Mucosa of descending colon (tissue), 3 donors: Measurements from ENCODE around the gene CCR5. TPM values are rescaled to one million over a fixed set of nuclear protein-coding genes. Genes with fewer than 3 reads are reported as not detected.

Experiments
- ATAC-seq: fragments of 200-7000 bp; cut with Tn5 transposase; one replicate; pipeline ENCODE4 v1.9.1; 2020; ENCODE audit warnings: mild to moderate bottlenecking, moderate library complexity
- DNase-seq, 3 donors: peaks; one replicate each; pipeline ENCODE4 v3.0.0-alpha.2; 2020
- H3K36me3 ChIP-seq: fragments of 200-600 bp; one replicate; pipeline ENCODE4 v1.8.0; 2021; ENCODE audit warnings: low read depth, mild to moderate bottlenecking
- H3K4me1 ChIP-seq: fragments of 200-600 bp; one replicate; pipeline ENCODE4 v1.8.0; 2021; ENCODE audit warnings: low read depth, mild to moderate bottlenecking
- H3K4me3 ChIP-seq: fragments of 200-600 bp; one replicate; pipeline ENCODE4 v1.8.0; 2021; ENCODE audit warnings: mild to moderate bottlenecking
- H3K9me3 ChIP-seq: fragments of 200-600 bp; one replicate; pipeline ENCODE4 v1.8.0; 2021; ENCODE audit warnings: mild to moderate bottlenecking
- CTCF ChIP-seq: fragments of 200-600 bp; IDR thresholded peaks from one replicate; pipeline ENCODE4 v1.8.0; 2022; ENCODE audit warnings: antibody characterized with exemption, mild to moderate bottlenecking
- intact Hi-C, 2 donors: fragments of 100-400 bp; cut with DNase I in 1 of 2; cut with micrococcal nuclease in 1 of 2; formaldehyde crosslinking; loops; one replicate each; pipeline versions ENCODE4 v1.11.0 to v1.11.1; 2022; cut with DNase I, micrococcal nuclease
- total RNA-seq, 3 donors: library from RNA; stranded (reverse); fragmentation: NEBNext Ultra II Directional in 2 of 3; extraction: Animal tissue kit (Norgen Biotek cat#: 25700) in 2 of 3; gene quantifications; one replicate each; pipeline versions ENCODE4 v1.2.1 to v1.2.4, GENCODE V29; 2021 to 2023
- donor health status: DM: no; HTN: no; CAD: no; lungs with moderate emphysema.
- donor health status: DM: no; HTN: no; CAD: no.
- donor health status: DM: no; HTN: yes; CAD: no.

The CCR5 gene
- total RNA-seq, 3 donors from 2014 or later: 1.9 to 3.4 (median 2.4) TPM

GRCh38 chr3:46369675-46370132, 1.0 kb upstream of the CCR5 start:
- Histone ChIP-seq H3K4me3 (no peak overlapping the region), H3K9me3 (no peaks in the 10 kb centered on the region), H3K4me1 (no peaks in the 10 kb centered on the region), H3K36me3 (no peaks in the 10 kb centered on the region)
- no peak for ATAC-seq
- DNase-seq: no peak
- TF ChIP-seq CTCF: no peak
- intact Hi-C loops: loop anchor here in 1 of 2 donors (10.0 kb wide), 2 partner anchors 95 to 435 kb away; no protein-coding TSS in a partner anchor

- Histone ChIP-seq H3K4me3 (no peak overlapping the region), H3K4me1 (no peaks in the 10 kb centered on the region), H3K9me3 (no peaks in the 10 kb centered on the region), H3K36me3 (no peaks in the 10 kb centered on the region)
- ATAC-seq (no peak), DNase-seq (no peak)
- intact Hi-C loops: loop anchor here in 1 of 2 donors (10.0 kb wide), 1 partner anchor 437 kb away; no protein-coding TSS in a partner anchor
- no peak for TF ChIP-seq CTCF
Measured at GRCh38 chr3:46371519-46372340, 984 bp downstream of the CCR5 start.

GRCh38 chr3:46372492-46373359, 2.0 kb downstream of the CCR5 start:
- DNase-seq (no peak), ATAC-seq (peak; percentile 39)
- Histone ChIP-seq H3K9me3 (no peaks in the 10 kb centered on the region), H3K4me1 (no peaks in the 10 kb centered on the region), H3K36me3 (no peaks in the 10 kb centered on the region), H3K4me3 (no peak overlapping the region)
- no peak for TF ChIP-seq CTCF
- intact Hi-C loops: loop anchor here in 1 of 2 donors (10.0 kb wide), 1 partner anchor 438 kb away; no protein-coding TSS in a partner anchor

- no peaks in the 10 kb centered on the region for H3K9me3 ChIP-seq
- intact Hi-C loops: loop anchor here in 1 of 2 donors (10.0 kb wide), 1 partner anchor 440 kb away; no protein-coding TSS in a partner anchor
- DNase-seq: no peak
- no peak overlapping the region for H3K4me3 ChIP-seq
- H3K36me3 ChIP-seq: no peaks in the 10 kb centered on the region
- ATAC-seq: no peak
- no peaks in the 10 kb centered on the region for H3K4me1 ChIP-seq
- no peak for TF ChIP-seq CTCF
Measured at GRCh38 chr3:46374755-46375154, 4.0 kb downstream of the CCR5 start.

GRCh38 chr3:46375218-46375617, 4.5 kb downstream of the CCR5 start:
- no peaks in the 10 kb centered on the region for H3K4me1 ChIP-seq
- DNase-seq (no peak), ATAC-seq (no peak)
- H3K36me3 ChIP-seq: no peaks in the 10 kb centered on the region
- no peak overlapping the region for H3K4me3 ChIP-seq
- no peak for TF ChIP-seq CTCF
- intact Hi-C loops: loop anchor here in 1 of 2 donors (10.0 kb wide), 1 partner anchor 440 kb away; no protein-coding TSS in a partner anchor
- H3K9me3 ChIP-seq: no peaks in the 10 kb centered on the region
